DND-41 (cell line): ENCODE data around the gene CALR.

Source experiments
- EZH2 ChIP-seq: IDR thresholded peaks from 3 replicates; pipeline ENCODE4 v1.6.1; 2012; ENCODE audit warnings: borderline replicate concordance, low read depth, mild to moderate bottlenecking, moderate library complexity, low read length, inconsistent platforms; ENCODE audit not compliant: severe bottlenecking
- TF ChIP-seq, protein P1 (sequence below): IDR thresholded peaks from 2 replicates; pipeline ENCODE4 v1.5.1; 2012; ENCODE audit warnings: borderline replicate concordance, low read length, moderate library complexity, mild to moderate bottlenecking; ENCODE audit not compliant: poor library complexity, severe bottlenecking; ENCODE audit errors: extremely low read depth

- TF ChIP-seq, protein P1, sequence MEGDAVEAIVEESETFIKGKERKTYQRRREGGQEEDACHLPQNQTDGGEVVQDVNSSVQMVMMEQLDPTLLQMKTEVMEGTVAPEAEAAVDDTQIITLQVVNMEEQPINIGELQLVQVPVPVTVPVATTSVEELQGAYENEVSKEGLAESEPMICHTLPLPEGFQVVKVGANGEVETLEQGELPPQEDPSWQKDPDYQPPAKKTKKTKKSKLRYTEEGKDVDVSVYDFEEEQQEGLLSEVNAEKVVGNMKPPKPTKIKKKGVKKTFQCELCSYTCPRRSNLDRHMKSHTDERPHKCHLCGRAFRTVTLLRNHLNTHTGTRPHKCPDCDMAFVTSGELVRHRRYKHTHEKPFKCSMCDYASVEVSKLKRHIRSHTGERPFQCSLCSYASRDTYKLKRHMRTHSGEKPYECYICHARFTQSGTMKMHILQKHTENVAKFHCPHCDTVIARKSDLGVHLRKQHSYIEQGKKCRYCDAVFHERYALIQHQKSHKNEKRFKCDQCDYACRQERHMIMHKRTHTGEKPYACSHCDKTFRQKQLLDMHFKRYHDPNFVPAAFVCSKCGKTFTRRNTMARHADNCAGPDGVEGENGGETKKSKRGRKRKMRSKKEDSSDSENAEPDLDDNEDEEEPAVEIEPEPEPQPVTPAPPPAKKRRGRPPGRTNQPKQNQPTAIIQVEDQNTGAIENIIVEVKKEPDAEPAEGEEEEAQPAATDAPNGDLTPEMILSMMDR: no peak
- TF ChIP-seq EZH2: no peak
Observed at GRCh38 chr19:12912571-12912970, 25.8 kb upstream of the CALR start.
